Breast epithelium (tissue), 4 donors: ENCODE results near the gene SC5D. TPM values are rescaled to one million over a fixed set of nuclear protein-coding genes. Genes with fewer than 3 reads are reported as not detected.

Experiments
- DNase-seq, 2 donors: peaks; one replicate each; pipeline ENCODE4 v3.0.0-alpha.2; 2019; ENCODE audit warnings: low spot score in 2 of 2
- H3K27ac ChIP-seq, 2 donors: fragments of 200-600 bp; sonication (generic) in 1 of 2; one replicate each; pipeline ENCODE4 v1.5.1; 2016 to 2019; ENCODE audit warnings: mild to moderate bottlenecking in 1 of 2
- H3K27me3 ChIP-seq, 2 donors: fragments of 200-600 bp; sonication (generic) in 1 of 2; one replicate each; pipeline versions ENCODE4 v1.5.1 to v1.6.0; 2017 to 2019; ENCODE audit warnings: control low read depth in 1 of 2, mild to moderate bottlenecking in 1 of 2
- H3K36me3 ChIP-seq: fragments of 200-600 bp; one replicate; pipeline ENCODE4 v1.5.1; 2019
- H3K4me1 ChIP-seq, 2 donors: fragments of 200-600 bp; sonication (generic); one replicate each; pipeline ENCODE4 v1.5.1; 2016 to 2019; ENCODE audit warnings: control low read depth in 1 of 2
- H3K4me3 ChIP-seq, 3 donors: fragments of 200-600 bp; sonication (generic); 1 replicate in 2 of 3; 2 replicates in 1 of 3; pipeline ENCODE4 v1.5.1; 2016 to 2019; ENCODE audit warnings: mild to moderate bottlenecking in 3 of 3, moderate library complexity in 2 of 3
- H3K9me3 ChIP-seq, 2 donors: fragments of 200-600 bp; sonication (generic) in 1 of 2; one replicate each; pipeline ENCODE4 v1.5.1; 2016 to 2019; ENCODE audit warnings: control low read depth in 1 of 2
- CTCF ChIP-seq, 3 donors: fragments of 450-650 bp; IDR thresholded peaks; one replicate each; pipeline ENCODE4 v1.5.1; 2016 to 2017; ENCODE audit warnings: antibody characterized with exemption in 3 of 3, mild to moderate bottlenecking in 3 of 3, moderate library complexity in 3 of 3
- POLR2A ChIP-seq: fragments of 450-650 bp; IDR thresholded peaks from one replicate; pipeline ENCODE4 v1.6.1; 2016; ENCODE audit warnings: antibody characterized with exemption, mild to moderate bottlenecking, moderate library complexity
- POLR2AphosphoS5 ChIP-seq, 3 donors: sonication (generic); formaldehyde crosslinking; IDR thresholded peaks; one replicate each; pipeline ENCODE4 v1.6.1; 2017; ENCODE audit warnings: antibody characterized with exemption in 3 of 3
- intact Hi-C: fragments of 100-400 bp; cut with DNase I; formaldehyde crosslinking; loops from one replicate; pipeline ENCODE4 v1.15.1; 2023; ENCODE audit warnings: low total_unique reads
- total RNA-seq, 3 donors: library from RNA; depleted of rRNA; stranded (reverse); fragments of >200 nt; gene quantifications; one replicate each; pipeline ENCODE4 v1.1.0, GENCODE V29; 2016

Gene SC5D
- total RNA-seq, 3 donors from 2014 or later = 25.8 to 54.7 (median 51.5) TPM

GRCh38 chr11:121327553-121327952 lies 35.0 kb downstream of the SC5D start:
- H3K4me1 ChIP-seq = no peaks in the 10 kb centered on the region
- no peaks in the 10 kb centered on the region for H3K36me3 ChIP-seq
- no peak for DNase-seq
- intact Hi-C loops = no loop called here
- no peak overlapping the region for H3K4me3 ChIP-seq
- no peak overlapping the region for H3K27ac ChIP-seq
- TF ChIP-seq CTCF (IDR thresholded peaks at IDR 0.05) (no peak), POLR2AphosphoS5 (IDR thresholded peaks at IDR 0.05) (no peak), POLR2A (no peak)
- H3K27me3 ChIP-seq = no peaks in the 10 kb centered on the region
- H3K9me3 ChIP-seq = no peaks in the 10 kb centered on the region

DNA sequence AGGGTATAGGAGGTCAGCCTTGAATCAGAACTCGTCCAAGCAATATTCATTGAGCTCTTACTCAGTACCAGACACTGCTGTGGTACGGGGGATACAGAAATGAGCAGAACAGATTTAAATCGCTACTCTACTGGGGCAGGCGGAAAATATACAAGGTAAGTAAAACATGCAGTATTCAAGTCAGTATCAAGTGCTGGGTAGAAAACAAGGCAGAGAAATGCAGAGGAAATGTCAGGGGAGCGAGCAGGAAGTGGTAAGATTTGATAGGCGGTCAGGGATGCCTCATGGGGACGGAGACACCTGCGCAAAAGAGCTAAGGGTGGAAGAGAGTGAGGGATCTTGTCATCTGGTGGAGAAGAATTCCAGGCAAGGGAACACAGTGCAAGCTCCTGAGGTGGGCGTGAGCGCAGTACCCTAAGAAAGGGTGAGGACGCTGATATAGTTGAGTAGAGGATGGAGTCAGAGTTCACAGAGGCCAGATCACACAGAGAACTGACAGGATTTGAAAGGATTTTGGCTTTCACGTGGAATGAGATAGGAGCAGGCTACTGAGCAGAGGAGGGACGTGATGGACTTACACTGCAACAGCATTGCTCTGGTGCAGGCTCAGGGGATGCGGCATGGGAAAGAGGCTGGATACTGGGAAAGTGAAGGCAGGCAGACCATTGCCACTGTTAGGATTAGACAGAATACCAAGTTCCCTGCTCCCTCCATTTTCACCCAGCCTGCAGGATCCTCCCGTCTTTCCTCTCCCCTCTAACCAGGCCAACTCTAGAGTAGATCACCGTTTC lies 35.8 kb downstream of the SC5D start:
- no peaks in the 10 kb centered on the region for H3K27me3 ChIP-seq
- no peaks in the 10 kb centered on the region for H3K4me1 ChIP-seq
- TF ChIP-seq CTCF (IDR thresholded peaks at IDR 0.05) = no peak
- no peak for TF ChIP-seq POLR2A
- TF ChIP-seq POLR2AphosphoS5 (IDR thresholded peaks at IDR 0.05) = no peak
- no peak overlapping the region for H3K27ac ChIP-seq
- no peak for DNase-seq
- no peaks in the 10 kb centered on the region for H3K9me3 ChIP-seq
- H3K4me3 ChIP-seq = no peak overlapping the region
- no peaks in the 10 kb centered on the region for H3K36me3 ChIP-seq
- intact Hi-C loops = no loop called here

DNA sequence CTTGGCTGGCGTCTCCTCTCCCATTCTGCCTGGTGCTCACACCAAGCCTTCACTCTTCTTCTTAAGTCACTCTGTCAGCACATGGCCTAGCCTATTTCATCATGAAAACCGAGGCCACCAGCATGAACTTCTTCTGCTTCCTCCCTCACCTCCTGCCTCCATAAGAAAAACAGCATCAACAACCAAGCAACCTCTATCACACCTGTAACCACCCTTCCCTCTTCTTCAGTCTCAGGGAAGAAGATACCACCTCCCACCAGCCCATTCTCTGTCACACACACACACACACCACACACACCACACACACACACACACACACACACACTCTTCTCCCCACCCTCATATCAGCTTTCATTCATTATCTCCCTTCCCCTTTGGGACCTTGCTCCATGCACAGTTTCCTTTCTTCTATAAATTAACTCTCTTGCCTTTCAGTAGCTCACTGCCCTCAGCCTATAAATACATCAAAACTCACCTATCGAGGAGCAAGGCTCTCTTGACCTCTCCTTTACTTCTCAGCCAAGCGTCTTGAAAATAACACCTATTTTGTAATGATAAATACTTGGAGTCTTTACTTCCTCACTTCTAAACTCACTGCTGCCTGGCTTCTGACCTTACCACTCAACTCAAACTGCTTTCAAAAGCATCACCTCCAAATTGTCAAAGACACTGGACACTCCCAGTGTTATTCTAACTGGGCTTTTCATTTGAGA lies 36.6 kb downstream of the SC5D start:
- Histone ChIP-seq H3K36me3 (no peaks in the 10 kb centered on the region), H3K9me3 (no peaks in the 10 kb centered on the region), H3K27me3 (no peaks in the 10 kb centered on the region), H3K4me3 (no peak overlapping the region), H3K4me1 (no peaks in the 10 kb centered on the region), H3K27ac (no peak overlapping the region)
- DNase-seq = no peak
- TF ChIP-seq POLR2A = no peak
- intact Hi-C loops = no loop called here

GRCh38 chr11:121329781-121330395 lies 37.3 kb downstream of the SC5D start:
- Histone ChIP-seq H3K9me3 (no peaks in the 10 kb centered on the region), H3K27me3 (no peaks in the 10 kb centered on the region), H3K4me1 (no peaks in the 10 kb centered on the region), H3K36me3 (no peaks in the 10 kb centered on the region), H3K27ac (no peak overlapping the region), H3K4me3 (no peak overlapping the region)
- TF ChIP-seq POLR2A (no peak), POLR2AphosphoS5 (IDR thresholded peaks at IDR 0.05) (no peak), CTCF (IDR thresholded peaks at IDR 0.05) (no peak)
- DNase-seq = no peak
- intact Hi-C loops = loop anchor here (5.0 to 10.0 kb wide), 2 partner anchors 265 to 723 kb away; no protein-coding TSS in a partner anchor

DNA sequence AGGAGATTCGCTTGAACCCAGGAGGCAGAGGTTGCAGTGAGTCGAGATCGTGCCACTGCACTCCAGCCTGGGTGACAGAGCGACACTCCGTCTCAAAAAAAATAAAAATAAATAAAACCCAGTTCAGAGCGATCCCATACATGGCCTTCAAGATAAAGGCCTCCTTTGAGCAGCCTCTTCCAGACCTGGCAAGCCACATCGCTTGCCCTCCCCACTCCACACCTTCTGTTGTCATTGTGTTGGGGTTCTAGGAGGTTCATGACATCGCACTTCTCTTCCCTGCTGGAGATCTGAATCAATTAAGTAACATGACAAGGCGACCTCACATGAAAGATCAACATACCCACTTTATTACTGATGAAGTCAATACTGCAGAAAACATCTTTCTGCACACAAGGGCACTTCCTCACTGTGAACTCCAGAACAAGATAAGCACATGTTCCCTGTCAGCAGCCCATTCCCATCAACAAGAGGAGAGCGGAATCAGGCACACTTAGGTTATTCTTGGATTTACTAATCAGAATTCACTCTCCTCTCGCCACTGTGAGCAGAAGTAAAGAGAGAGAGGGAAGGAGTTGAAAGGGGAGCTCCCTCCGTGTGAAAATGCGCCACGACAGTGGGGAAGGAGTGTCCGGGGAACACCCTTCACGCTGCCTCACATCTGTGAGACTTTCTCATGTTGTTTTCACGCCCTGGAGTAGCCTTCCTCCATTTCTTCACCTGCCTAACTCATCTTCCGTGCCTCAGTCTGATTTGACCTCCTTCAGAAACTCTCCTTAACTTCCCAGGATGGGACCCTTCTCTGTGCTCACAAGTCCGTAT lies 38.3 kb downstream of the SC5D start:
- TF ChIP-seq POLR2AphosphoS5 (IDR thresholded peaks at IDR 0.05) (no peak), POLR2A (no peak), CTCF (IDR thresholded peaks at IDR 0.05) (no peak)
- no peak for DNase-seq
- Histone ChIP-seq H3K27ac (no peak overlapping the region), H3K9me3 (no peaks in the 10 kb centered on the region), H3K36me3 (no peaks in the 10 kb centered on the region), H3K4me1 (no peaks in the 10 kb centered on the region), H3K27me3 (no peaks in the 10 kb centered on the region), H3K4me3 (no peak overlapping the region)
- intact Hi-C loops = loop anchor here (5.0 to 10.0 kb wide), 2 partner anchors 264 to 724 kb away; no protein-coding TSS in a partner anchor
